Activated CD8-positive, alpha-beta memory T cell treated with anti-CD3 and anti-CD28 coated beads for 36 hours (primary cell): ENCODE data around the gene GSTM5. TPM values are rescaled to one million over a fixed set of nuclear protein-coding genes. Genes with fewer than 3 reads are reported as not detected.
"Not testable (repeated sequence)": the region's sequence is repeated elsewhere in the genome, so short reads cannot be mapped to it uniquely, and the experiment has no call there.

Experiments
- CTCF ChIA-PET: fragments of 350-600 bp; sonication (Branson Sonifier 250); formaldehyde crosslinking; loops from one replicate; lab custom pipeline; 2021; ENCODE audit warnings: antibody characterized with exemption; lab: Charles Lee
- POLR2A ChIA-PET: fragments of 350-600 bp; sonication (Branson Sonifier 250); formaldehyde crosslinking; loops from one replicate; lab custom pipeline; 2021; ENCODE audit warnings: antibody characterized with exemption; lab: Charles Lee
- total RNA-seq, 2 experiments: library from RNA; stranded (reverse); gene quantifications; one replicate each; pipeline ENCODE4 v1.2.3, GENCODE V29; 2021

The GSTM5 gene
- total RNA-seq, 2 experiments from 2014 or later, result not detected

- CTCF ChIA-PET, result no interaction called here
These were observed 11.0 kb downstream of the GSTM5 start for GRCh38 chr1:109722908-109723691.

GRCh38 chr1:109724933-109725332 lies 12.9 kb downstream of the GSTM5 start:
- POLR2A ChIA-PET, result no interaction called here
- CTCF ChIA-PET, result no interaction called here

More at GRCh38 chr1:109722908-109723691, 11.0 kb downstream of the GSTM5 start:
- POLR2A ChIA-PET, result no interaction called here

GRCh38 chr1:109725510-109725909 lies 13.5 kb downstream of the GSTM5 start:
- POLR2A ChIA-PET, result no interaction called here
- CTCF ChIA-PET, result no interaction called here

DNA sequence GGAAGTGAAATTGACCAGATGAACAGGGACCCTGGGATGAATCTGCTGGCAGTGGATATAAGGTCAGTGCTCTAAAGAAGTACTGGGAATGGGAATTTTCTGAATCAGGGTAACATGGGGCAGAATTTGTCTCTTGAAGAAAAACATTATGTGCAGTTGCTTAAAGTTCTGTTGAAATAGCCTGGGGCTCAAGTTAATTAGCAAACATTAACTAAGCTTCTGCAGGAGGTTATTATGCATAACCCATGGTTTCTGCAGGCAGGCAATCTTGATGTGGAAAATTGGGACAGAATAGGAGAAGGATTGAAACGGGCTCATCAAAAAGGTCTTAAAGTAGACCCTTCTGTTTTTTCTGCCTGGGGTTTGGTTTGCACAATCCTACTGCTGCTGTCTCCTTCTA lies 14.0 kb downstream of the GSTM5 start:
- POLR2A ChIA-PET, result no interaction called here
- CTCF ChIA-PET, result no interaction called here

DNA sequence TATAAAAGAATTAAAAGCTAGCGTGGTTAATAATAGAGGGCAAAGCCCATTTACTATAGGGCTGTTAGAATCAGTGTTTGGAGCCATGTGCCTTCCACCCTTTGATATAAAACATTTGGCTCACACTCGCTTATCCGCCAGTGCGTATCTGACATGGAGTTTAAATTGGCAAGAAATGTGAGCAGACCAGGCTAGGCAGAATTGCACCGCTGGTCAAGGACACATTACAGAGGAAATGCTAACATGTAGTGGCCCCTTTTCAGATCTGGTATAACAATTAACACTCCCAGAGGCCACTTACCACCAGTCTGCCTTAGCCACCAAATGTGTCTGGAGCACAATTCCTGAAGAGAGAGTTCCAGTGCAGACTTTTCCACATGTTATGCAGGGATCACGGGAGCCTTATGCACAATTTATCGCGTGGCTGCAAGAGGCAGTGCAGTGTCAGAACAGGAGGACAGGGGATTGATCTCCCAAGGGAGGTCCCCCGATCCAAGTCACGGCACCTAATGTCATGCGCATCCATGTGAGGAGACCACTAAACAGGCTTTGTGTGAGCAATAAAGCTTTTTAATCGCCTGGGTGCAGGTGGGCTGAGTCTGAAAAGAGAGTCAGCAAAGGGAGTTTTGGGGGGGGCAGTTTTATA lies 14.8 kb downstream of the GSTM5 start:
- ChIA-PET POLR2A (no interaction called here), CTCF (no interaction called here)

DNA sequence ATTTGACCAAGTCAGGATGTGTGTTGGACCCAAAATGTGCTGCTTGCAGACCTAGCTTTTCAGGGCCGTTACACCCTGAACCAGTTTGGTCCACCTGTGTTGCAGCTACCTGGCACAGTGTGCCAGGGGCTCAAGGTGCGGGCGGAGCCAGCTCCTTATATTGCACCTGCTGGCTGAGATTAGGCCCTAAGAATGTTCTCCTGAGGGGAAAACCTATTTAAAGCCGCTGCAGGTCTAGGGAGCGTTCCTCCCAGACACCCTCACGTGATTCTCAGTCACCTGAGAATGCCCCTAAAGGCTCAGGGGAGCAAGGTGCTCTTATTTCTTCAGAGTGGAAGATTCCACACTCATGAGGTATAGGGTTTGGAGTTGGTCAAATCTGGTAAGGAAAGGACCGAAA lies 16.8 kb downstream of the GSTM5 start:
- ChIA-PET POLR2A (no interaction called here), CTCF (no interaction called here)

- POLR2A ChIA-PET, result no interaction called here
- CTCF ChIA-PET, result no interaction called here
These were observed 18.6 kb downstream of the GSTM5 start for GRCh38 chr1:109730666-109731065.

DNA sequence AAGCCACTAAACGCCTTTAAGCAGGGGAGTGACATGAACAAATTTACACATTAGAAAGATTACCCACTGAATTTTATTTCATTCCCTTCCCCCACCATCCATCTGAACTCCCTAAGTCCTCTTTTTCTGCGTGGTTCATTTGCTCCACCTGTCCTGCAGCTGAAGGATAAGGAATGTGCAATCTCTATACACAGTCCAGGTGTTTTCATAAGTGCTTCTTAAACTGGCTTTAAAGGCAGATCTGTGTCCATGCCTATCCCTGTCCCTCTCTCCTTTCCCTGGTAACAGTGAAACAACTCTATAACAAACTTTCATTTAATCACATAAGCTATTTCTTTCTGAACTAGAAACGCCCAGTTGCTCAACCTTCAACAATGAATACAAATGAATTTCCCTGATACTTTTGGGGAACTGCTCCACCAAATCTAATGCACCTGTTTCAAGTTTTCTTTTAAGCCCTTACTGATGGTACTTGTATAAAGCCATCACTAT lies 20.4 kb downstream of the GSTM5 start:
- CTCF ChIA-PET, result interaction anchor here (0.5 kb wide), 1 partner anchor 295 kb away, joined by 3 read pairs; no protein-coding TSS in a partner anchor
- POLR2A ChIA-PET, result no interaction called here

GRCh38 chr1:109733236-109733870 lies 21.3 kb downstream of the GSTM5 start:
- ChIA-PET POLR2A (no interaction called here), CTCF (interaction anchor here (0.7 kb wide), 1 partner anchor 251 kb away, joined by 3 read pairs; no protein-coding TSS in a partner anchor)

DNA sequence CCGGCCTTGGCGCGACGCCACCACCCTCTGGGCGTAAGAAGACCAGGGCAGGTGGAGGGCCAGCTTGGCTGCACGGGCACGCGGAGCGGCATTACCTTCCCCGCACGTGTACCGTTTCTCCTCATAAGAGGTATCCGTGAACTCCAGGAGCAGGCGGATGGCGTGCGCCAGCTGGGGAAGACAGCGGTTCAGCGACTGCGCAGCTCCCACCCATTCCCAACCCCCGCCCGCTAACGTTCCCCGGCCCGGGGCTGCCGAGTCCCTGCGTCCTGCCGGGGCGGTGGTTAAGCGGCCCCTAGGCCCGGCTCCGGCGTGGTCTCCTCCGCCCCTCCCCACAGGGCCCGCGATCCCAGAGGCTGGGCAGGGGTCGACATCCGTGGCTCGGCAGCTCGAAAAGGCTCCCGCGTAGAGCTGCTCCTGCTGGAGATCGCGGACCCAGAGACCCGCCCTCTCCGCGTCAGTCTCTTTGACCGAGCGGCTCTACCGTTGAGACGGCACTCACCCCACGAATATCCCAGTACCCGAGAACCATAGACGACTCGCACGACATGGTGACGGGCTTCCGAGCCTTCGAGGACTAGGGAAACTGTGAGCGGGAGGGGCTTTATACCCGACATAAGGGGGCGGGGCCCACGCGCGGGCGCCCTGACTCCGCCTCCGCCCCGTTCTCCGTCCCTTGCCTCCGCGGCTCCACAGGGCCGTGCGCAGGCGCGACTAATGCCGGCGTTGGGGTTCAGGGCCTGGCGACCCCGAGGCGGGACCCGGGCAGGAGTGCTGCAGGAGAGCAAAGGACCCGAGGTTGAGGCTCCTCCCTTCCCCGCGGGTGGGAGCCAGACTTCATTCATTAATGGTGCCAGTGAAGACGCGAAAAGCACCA lies 27.9 kb downstream of the GSTM5 start:
- POLR2A ChIA-PET, result no interaction called here
- CTCF ChIA-PET, result interaction anchor here (1.0 kb wide), 1 partner anchor 22 kb away, joined by 3 read pairs; no protein-coding TSS in a partner anchor

DNA sequence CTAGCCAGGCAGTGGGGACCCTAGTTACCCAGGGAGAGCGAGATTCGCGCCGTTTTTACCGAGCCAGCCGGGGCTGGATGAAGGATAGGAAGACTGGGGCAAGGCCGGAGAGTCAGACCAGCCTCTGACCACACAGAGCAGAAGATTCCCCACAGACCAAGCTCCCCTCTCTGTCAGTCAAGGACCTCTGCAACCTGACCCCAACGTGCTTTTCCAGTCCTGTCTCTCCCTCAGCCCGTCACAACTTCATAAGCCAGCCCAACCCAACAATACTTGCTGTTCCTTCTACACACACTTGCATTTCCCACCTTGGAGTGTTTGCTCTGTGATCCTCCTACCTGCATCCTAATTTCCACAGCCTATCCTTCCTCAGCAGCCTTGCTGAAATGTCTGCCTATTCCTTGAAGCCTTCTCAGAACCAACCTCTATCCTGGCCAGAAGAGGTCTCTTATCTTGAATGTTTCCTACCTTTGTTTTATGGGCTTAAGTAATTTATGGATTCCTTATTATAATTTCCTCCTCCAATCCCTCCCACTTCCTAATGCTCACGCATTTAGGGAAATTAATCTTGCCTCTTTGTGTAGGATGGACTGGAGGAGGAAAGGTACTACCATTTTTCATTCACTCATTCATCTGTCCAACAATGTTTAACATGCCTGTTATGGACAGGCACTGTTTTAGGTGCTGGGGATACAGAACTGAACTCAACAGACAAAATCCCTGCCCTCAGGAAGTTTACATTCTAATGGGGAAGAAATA lies 28.7 kb downstream of the GSTM5 start, which contains the start of gene GSTM3:
Gene GSTM3, minus strand, starts transcription at position 424 of the 759 bp plus-strand sequence. CDS start 751 bp downstream, outside the sequence.
- ChIA-PET CTCF (no interaction called here), POLR2A (no interaction called here)

GRCh38 chr1:109748311-109748710 lies 36.3 kb downstream of the GSTM5 start:
- POLR2A ChIA-PET, CTCF ChIA-PET: not testable (repeated sequence)

- ChIA-PET POLR2A (no interaction called here), CTCF (no interaction called here)
These were observed 37.2 kb downstream of the GSTM5 start for GRCh38 chr1:109749221-109749620.

- POLR2A ChIA-PET, result no interaction called here
- CTCF ChIA-PET, result no interaction called here
These were observed 38.3 kb downstream of the GSTM5 start for GRCh38 chr1:109750241-109750882.

GRCh38 chr1:109750920-109751319 lies 38.9 kb downstream of the GSTM5 start:
- POLR2A ChIA-PET, result no interaction called here
- CTCF ChIA-PET, result no interaction called here

GRCh38 chr1:109751531-109752260 lies 39.6 kb downstream of the GSTM5 start:
- ChIA-PET CTCF (no interaction called here), POLR2A (no interaction called here)

- POLR2A ChIA-PET, result no interaction called here
These were observed 42.7 kb downstream of the GSTM5 start for GRCh38 chr1:109754738-109755137.

More at GRCh38 chr1:109754738-109755137, 42.7 kb downstream of the GSTM5 start:
- CTCF ChIA-PET, result no interaction called here
